ENCODE data around the gene CFAP157.
"Not testable (repeated sequence)": the region's sequence is repeated elsewhere in the genome, so short reads cannot be mapped to it uniquely, and the experiment has no call there.

GRCh38 chr9:127756776-127757175, 50.0 kb downstream of the CFAP157 start:
- TF ChIP-seq EZH2 (optimal IDR thresholded peaks at IDR 0.05; ENCODE audit: low read depth, low read length); CTCF (IDR thresholded peaks at IDR 0.05; ENCODE audit: low read length): not testable (repeated sequence)

All from MM.1S (cell line).